ENCODE measurements around the gene RMND1.

Gene RMND1

DNA sequence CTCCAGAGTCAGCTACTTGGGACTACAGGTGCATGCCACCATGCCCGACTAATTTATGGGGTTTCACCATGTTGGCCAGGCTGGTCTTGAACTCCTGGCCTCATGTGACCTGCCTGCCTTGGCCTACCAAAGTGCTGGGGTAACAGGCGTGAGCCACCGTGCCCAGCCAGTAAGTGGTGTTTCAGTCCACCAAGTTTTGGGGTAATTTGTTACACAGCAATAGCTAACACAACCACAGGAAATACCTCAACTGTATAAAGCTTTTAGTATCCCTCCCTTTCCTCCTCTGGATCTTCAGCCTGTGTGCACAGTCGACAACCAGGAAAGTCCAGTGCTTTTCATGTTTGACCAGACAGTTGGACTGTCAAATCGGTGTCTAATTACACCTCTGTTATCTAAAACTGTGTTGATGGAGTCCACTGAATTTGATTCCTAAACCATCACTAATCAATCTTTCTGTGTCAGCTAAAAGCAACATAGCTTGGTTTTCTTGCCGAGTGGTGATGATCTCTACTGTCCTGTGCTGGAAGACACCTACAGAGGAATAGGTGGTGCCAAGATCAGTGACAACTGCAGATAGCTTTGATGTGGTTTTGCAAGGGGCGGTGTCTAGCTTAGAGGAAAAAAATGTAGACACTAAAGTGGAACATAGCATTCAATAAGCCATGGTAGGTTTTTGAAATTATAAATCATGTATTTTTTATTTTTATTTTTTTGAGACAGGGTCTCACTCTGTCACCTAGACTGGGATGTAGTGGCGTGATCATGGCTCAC, 38.4 kb downstream of the RMND1 start:
- TF ChIP-seq, protein P1, sequence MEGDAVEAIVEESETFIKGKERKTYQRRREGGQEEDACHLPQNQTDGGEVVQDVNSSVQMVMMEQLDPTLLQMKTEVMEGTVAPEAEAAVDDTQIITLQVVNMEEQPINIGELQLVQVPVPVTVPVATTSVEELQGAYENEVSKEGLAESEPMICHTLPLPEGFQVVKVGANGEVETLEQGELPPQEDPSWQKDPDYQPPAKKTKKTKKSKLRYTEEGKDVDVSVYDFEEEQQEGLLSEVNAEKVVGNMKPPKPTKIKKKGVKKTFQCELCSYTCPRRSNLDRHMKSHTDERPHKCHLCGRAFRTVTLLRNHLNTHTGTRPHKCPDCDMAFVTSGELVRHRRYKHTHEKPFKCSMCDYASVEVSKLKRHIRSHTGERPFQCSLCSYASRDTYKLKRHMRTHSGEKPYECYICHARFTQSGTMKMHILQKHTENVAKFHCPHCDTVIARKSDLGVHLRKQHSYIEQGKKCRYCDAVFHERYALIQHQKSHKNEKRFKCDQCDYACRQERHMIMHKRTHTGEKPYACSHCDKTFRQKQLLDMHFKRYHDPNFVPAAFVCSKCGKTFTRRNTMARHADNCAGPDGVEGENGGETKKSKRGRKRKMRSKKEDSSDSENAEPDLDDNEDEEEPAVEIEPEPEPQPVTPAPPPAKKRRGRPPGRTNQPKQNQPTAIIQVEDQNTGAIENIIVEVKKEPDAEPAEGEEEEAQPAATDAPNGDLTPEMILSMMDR (IDR thresholded peaks at IDR 0.05; ENCODE audit: extremely low read depth, insufficient read depth, missing control alignments), result no peak
- DNase-seq (ENCODE audit: low spot score), result no peak
- in situ Hi-C loops (cut with MboI; ENCODE audit: low pct_unique_long_range_greater_than_20kb, low sequenced_read_pairs, unreplicated experiment), result no loop called here

DNA sequence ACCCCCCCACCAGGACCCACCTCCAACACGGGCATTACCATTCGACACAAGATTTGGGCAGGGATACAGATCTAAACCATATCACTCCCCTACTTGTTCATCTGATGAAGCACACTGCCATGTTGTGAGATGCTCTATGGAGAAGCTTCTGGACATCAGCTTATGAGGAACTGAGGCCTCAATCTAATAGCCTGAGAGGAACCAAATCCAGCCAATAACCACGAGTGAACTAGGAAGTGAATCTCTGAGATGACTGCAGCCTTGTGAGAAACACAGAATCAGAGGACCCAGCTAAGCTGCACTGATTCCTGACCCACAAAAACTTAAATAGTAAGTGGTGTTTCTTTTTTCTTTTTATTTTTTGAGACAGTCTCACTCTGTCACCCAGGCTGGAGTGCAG, 39.0 kb downstream of the RMND1 start:
- DNase-seq (ENCODE audit: low spot score), result no peak
- in situ Hi-C loops (cut with MboI; ENCODE audit: low pct_unique_long_range_greater_than_20kb, low sequenced_read_pairs, unreplicated experiment), result no loop called here
- TF ChIP-seq, protein P1 (IDR thresholded peaks at IDR 0.05; ENCODE audit: extremely low read depth, insufficient read depth, missing control alignments), result no peak

DNA sequence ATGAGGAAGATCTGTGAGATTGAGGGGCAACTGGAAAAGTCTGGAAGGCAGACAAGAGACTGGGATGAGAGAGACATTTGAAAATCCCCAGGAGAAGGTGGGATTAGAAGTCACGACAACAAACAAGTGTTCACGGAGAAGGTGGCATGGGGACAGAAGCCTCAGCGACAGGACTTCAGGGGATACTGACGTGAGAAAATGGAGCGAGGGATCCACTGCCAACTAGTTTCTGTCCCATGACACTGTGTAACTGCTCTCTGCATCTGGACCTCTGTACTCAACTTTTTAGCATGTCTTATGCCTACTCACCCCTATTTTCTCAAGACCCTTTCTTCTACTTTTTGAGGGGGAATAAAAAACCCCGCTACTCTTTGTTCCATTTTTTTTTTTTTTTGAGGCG, 42.2 kb downstream of the RMND1 start:
- DNase-seq (ENCODE audit: low spot score), result no peak
- TF ChIP-seq, protein P1 (IDR thresholded peaks at IDR 0.05; ENCODE audit: extremely low read depth, insufficient read depth, missing control alignments), result no peak
- in situ Hi-C loops (cut with MboI; ENCODE audit: low pct_unique_long_range_greater_than_20kb, low sequenced_read_pairs, unreplicated experiment), result no loop called here

DNA sequence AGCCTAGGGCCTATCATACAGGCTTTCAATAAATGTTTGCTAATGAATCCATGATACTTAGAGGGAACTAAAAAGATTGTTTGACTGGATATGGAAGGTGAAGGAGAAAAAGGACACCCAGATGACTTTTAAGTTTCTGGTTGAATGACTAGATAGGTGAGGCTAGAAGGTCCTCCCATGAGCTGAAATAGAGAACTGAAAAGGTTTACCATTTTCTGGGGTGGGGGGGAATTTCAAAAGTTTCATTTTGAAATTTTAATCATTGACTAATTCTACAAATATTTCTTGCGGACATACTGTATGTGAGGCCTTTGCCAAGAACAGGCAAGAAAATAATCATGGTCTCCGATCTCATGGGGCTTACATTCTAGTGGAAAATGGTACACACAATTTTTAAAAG, 42.7 kb downstream of the RMND1 start:
- in situ Hi-C loops (cut with MboI; ENCODE audit: low pct_unique_long_range_greater_than_20kb, low sequenced_read_pairs, unreplicated experiment), result no loop called here
- DNase-seq (ENCODE audit: low spot score), result peak; percentile 39
- TF ChIP-seq, protein P1 (IDR thresholded peaks at IDR 0.05; ENCODE audit: extremely low read depth, insufficient read depth, missing control alignments), result no peak

DNA sequence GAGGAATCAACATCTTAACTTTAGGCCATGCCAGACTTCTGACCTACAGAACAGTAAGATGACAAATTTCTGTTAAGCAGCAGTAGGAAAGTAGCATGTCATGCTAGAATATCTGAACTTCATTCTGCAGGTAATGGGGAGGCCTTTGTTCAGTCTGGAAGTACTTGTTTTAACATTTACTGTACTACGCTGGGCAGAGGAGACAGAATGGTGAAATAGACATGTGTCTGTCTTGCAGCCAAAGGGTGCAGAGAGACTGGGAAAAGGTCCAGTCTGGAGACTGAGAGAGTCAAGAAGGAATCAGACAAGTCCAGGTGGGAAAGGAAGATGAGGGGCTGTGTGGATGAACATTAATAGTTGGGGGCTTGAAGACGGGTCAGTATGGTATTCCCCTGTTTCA, 43.1 kb downstream of the RMND1 start:
- no peak for DNase-seq (ENCODE audit: low spot score)
- in situ Hi-C loops (cut with MboI; ENCODE audit: low pct_unique_long_range_greater_than_20kb, low sequenced_read_pairs, unreplicated experiment), result no loop called here
- TF ChIP-seq, protein P1 (IDR thresholded peaks at IDR 0.05; ENCODE audit: extremely low read depth, insufficient read depth, missing control alignments), result no peak

DNA sequence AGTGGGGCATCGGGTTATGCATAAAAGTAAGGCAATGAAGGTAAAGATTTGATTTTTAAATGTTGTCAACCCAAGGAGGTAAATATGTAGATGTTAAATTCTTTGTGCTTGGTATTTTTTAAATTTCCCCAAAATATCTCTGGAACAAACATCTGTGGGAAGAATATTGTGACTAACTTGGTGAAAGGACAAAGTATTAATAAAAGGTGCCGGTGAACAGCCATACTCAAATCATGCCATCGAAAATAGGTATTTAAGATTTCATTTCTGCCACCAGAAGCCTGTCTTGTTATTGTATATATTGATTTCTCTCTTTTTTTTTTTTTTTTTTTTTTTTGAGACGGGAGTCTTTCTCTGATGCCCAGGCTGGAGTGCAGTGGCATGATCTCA, 48.0 kb downstream of the RMND1 start:
- TF ChIP-seq, protein P1 (IDR thresholded peaks at IDR 0.05; ENCODE audit: extremely low read depth, insufficient read depth, missing control alignments), result no peak
- in situ Hi-C loops (cut with MboI; ENCODE audit: low pct_unique_long_range_greater_than_20kb, low sequenced_read_pairs, unreplicated experiment), result no loop called here
- DNase-seq (ENCODE audit: low spot score), result no peak

All from GM13977 (cell line).